Fibroblast of lung (primary cell): ENCODE data around the gene SLC13A3.

Source experiments
- EZH2 ChIP-seq: IDR thresholded peaks from 2 replicates; pipeline ENCODE4 v1.5.1; 2012; ENCODE audit warnings: low read length, control low read depth, mild to moderate bottlenecking; ENCODE audit errors: missing control alignments
- TF ChIP-seq, protein P1 (sequence below), 2 donors: IDR thresholded peaks in 1 of 2; conservative IDR thresholded peaks in 1 of 2; 1 replicate in 1 of 2; 2 replicates in 1 of 2; pipeline ENCODE4 v1.5.1; 2011 to 2012; ENCODE audit warnings: low read length in 2 of 2, control low read depth in 1 of 2, inconsistent platforms in 1 of 2, low read depth in 1 of 2, mild to moderate bottlenecking in 1 of 2

DNA sequence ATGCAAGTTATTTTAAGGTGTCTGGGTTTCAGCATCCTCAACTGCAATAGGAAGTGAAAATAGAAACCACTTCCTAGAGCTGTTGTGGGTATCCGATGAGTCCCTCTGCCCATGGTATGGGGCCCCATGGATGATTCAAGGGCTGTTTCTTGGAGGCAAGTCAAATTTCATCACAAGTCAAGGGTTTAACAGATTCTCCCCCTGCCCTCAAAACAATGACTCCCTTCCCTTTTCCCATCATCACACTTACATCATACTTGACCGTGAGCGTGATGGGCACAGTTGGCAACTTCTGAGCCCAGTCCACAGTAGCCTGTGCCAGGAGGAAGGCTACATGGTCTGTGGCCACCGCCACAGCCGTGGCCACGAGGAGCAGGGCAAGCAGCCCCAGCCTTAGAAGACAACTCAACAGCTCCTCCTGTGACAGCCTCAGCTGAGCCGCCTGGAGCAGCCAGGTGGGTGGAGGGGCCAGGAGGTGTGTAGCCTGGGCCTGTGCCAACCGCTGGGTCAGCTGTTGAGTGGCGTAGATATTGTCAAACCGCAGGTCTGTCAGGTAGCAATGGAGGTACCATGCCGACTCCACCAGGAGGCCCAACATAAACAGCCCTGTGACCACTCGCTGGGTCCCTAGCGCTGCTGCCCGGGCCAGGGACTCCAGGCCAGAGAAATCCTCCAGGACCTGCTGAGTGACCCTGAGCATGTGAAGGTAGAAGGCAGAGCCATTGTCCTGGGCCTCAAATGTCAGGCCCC lies 106.0 kb downstream of the SLC13A3 start:
- TF ChIP-seq, protein P1, sequence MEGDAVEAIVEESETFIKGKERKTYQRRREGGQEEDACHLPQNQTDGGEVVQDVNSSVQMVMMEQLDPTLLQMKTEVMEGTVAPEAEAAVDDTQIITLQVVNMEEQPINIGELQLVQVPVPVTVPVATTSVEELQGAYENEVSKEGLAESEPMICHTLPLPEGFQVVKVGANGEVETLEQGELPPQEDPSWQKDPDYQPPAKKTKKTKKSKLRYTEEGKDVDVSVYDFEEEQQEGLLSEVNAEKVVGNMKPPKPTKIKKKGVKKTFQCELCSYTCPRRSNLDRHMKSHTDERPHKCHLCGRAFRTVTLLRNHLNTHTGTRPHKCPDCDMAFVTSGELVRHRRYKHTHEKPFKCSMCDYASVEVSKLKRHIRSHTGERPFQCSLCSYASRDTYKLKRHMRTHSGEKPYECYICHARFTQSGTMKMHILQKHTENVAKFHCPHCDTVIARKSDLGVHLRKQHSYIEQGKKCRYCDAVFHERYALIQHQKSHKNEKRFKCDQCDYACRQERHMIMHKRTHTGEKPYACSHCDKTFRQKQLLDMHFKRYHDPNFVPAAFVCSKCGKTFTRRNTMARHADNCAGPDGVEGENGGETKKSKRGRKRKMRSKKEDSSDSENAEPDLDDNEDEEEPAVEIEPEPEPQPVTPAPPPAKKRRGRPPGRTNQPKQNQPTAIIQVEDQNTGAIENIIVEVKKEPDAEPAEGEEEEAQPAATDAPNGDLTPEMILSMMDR (conservative IDR thresholded peaks at IDR 0.05 in 1 of 2, IDR thresholded peaks at IDR 0.05 in 1 of 2; ENCODE audit: low read depth in 1 of 2, low read length in 2 of 2) = no peak
- no peak for TF ChIP-seq EZH2
